ENCODE data around the gene TMEM212.
"Not testable (repeated sequence)": the region's sequence is repeated elsewhere in the genome, so short reads cannot be mapped to it uniquely, and the experiment has no call there.

Gene TMEM212

GRCh38 chr3:171813278-171813896 is 29.8 kb upstream of the TMEM212 start:
- no peak for DNase-seq

- peak; percentile 21 to 42 for DNase-seq
Measured at GRCh38 chr3:171813897-171814460, 29.2 kb upstream of the TMEM212 start.

GRCh38 chr3:171814662-171815061 is 28.5 kb upstream of the TMEM212 start:
- not testable (repeated sequence) for DNase-seq

GRCh38 chr3:171815973-171816595 is 27.1 kb upstream of the TMEM212 start:
- no peak for DNase-seq

DNA sequence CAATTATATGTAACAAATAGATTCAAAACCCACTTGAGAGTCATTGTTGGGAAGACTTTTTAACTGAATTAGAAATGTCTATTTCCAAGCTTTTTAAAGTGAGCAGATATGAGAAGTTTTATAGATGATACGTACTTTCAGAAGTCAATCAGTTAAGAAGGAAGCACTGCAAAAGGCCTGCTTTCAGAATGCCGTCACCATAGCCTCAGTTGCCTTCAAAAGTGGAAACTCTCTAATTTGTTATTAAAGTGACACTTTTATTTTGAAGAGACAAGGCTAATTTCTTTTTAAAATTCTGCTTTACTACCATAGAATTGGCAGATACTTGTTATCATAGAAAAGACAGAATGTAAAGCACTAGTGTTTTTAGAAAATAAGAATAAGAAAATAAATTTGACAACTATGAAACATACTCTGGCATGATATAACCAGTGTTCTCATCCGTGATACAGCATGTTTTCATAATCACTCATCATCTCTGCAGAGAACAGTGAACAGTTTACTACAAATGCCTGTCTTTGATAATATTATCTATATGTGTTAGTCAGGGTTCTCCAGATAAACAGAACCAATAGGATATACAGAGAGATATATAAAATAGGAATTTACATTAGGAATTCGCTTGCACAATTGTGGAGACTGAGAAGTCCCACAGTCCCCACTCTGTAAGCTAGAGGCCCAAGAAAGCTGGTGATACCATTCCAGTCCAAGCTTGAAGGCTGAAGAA is 25.9 kb upstream of the TMEM212 start:
- no peak for DNase-seq

- DNase-seq, result no peak
Measured at GRCh38 chr3:171821044-171821443, 22.1 kb upstream of the TMEM212 start.

GRCh38 chr3:171821778-171822358 is 21.3 kb upstream of the TMEM212 start:
- DNase-seq, result no peak

DNA sequence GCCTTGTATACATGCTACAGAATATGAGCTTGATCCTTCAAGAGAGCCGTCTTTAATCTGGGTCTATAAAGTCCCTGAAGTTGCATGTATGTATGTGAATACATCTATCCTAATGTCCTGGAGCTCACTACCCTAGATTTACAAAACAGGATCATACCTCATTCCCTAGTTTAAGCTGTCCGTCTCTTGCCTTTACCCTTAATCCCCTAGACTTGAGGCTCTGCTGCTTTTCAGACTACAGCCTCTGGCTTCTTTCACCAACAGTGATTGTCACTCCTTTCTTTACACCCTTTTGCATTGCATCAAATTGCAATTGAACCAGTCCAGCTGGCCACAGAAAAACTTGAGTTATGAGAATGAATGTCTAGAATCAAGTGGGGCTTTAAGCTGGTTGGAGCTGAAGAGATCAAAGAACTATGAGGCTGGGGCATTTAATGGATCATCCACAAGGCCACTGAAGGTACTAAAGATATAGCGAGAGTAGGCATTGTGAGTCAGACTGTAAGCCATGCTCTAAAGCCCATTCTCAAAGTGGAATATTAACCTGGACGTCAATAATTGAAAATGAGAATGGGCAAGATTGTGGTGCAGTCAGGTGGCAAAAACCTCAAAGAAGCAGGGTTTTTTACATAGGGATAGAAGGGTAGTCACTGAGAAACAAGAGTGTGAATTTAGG is 20.6 kb upstream of the TMEM212 start:
- no peak for DNase-seq

- DNase-seq, result no peak
Measured at GRCh38 chr3:171824116-171824515, 19.0 kb upstream of the TMEM212 start.

DNA sequence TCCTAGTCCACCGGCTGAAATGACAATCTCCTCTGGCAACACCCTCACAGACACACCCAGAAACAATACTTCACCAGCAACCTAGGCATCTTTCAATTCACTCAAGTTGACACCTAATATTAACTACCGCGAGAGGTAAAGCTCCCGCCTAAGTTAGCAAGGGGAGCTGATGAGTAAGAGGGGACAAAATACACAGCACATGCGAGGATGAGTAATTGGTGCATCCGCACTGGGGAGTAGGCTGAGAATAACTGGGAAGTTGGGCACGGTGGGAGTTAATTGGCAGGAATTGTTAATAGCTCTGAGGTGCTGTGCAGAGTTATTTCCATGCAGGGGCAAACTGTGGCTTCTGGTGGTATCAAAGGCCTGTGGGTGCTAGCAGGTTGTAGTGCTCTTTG is 18.3 kb upstream of the TMEM212 start:
- no peak for DNase-seq

GRCh38 chr3:171825222-171825828 is 17.8 kb upstream of the TMEM212 start:
- DNase-seq, result no peak

DNA sequence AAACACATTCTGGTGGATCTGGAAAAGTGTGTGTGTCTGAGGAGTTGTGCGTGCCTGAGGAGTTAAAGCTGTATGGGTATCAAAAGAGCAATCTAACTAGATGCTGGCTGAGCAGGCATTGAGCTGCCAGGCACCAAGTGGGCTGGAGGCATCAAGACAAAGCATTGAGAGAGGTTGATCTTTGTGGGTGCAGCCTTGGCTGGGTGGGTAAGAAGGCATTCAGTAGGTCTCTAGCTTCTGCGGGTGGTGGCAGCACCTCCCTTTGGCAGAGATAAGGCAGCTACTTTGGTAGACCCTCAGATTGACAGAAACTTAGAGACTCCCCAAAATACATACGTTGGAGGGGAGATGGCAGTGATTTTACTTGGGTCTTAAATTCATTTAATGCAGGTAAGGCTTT is 15.8 kb upstream of the TMEM212 start:
- DNase-seq, result no peak

- DNase-seq, result no peak
Measured at GRCh38 chr3:171827836-171828458, 15.2 kb upstream of the TMEM212 start.

- no peak for DNase-seq
Measured at GRCh38 chr3:171828902-171829770, 14.0 kb upstream of the TMEM212 start.

DNA sequence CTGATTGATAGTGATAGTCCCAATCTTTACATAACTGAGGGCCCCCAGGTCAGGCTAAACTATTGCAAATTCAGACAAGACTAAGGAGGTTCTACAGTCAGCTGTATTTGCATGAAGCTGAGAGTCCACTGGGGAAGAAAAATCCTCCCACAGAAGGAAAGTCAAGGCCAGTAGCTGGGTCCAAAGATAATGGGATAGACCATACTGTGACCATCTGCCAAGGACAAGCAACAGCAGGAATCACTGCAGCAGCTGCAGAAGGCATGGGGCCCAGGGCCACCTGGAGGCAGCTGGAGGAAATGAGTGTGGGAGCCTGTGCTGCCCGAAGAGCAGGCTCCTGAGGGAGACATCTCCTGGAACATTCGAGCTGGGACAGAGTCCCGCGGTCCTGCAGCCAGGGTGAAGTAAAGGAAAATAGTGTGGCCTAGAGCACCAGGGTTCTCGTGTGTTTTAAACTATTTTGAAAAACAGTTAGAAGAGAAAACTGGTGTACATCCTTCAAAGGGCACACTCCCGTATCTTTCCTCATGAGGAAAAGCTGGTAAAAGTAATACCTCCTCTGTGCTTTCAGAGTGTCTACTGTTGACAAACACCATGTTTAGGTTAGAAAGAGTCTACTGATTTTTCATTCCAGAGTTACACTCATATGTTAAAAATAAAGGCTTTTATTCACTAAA is 13.2 kb upstream of the TMEM212 start:
- no peak for DNase-seq

- no peak for DNase-seq
Measured at GRCh38 chr3:171830518-171830875, 12.7 kb upstream of the TMEM212 start.

GRCh38 chr3:171831936-171832335 is 11.2 kb upstream of the TMEM212 start:
- DNase-seq, result no peak

- DNase-seq, result no peak
Measured at GRCh38 chr3:171832989-171833388, 10.2 kb upstream of the TMEM212 start.

- peak in 1 of 2 donors; percentile 6 for DNase-seq
Measured at GRCh38 chr3:171833789-171834460, 9.2 kb upstream of the TMEM212 start.

DNA sequence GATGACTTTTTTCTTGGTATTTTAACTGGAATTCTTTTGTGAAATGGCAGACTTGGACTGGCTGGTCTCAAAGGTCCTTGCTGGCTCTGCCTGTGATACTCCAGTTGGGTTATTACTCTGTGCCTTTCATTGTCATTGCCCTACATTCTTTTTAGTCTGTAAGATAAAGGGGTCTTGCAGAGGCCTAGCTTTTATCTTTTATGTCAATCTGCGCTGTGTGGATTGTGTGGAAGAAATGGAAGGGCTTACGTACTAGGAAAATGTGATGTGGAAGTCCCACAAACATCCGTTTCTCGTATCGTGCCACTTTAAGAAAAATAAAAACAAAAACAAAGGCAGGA is 8.7 kb upstream of the TMEM212 start:
- DNase-seq, result no peak
